Measurements from ENCODE around the gene CLTB.

Gene CLTB

GRCh38 chr5:176361437-176362232, 54.7 kb downstream of the CLTB start, which contains the start of gene KIAA1191:
Gene KIAA1191, minus strand, starts transcription at chr5:176361764. Its CDS starts 2,256 bp downstream, at chr5:176359508.
- Mint-ChIP-seq H3K27me3 (no peaks in the 10 kb centered on the region), H3K4me1 (peaks cover 22% of the 10 kb centered on the region), H3K36me3 (ENCODE audit: insufficient read depth) (peaks cover 30% of the 10 kb centered on the region), H3K9me3 (no peaks in the 10 kb centered on the region), H3K27ac (ENCODE audit: low read depth) (peak within 1 kb of the TSS; percentile 91), H3K4me3 (peak within 1 kb of the TSS; percentile 92)
- DNase-seq (ENCODE audit: low spot score in 2 of 2) (peak; percentile 84 to 93), ATAC-seq (replicated peaks; ENCODE audit: extremely low read depth, poor library complexity, severe bottlenecking) (peak; percentile 89)

GRCh38 chr5:176360894-176361436, 55.4 kb downstream of the CLTB start:
- ATAC-seq (replicated peaks; ENCODE audit: extremely low read depth, poor library complexity, severe bottlenecking) (no peak), DNase-seq (ENCODE audit: low spot score in 2 of 2) (no peak)
- Mint-ChIP-seq H3K9me3 (no peaks in the 10 kb centered on the region), H3K27ac (ENCODE audit: low read depth) (peak overlapping the region; percentile 91), H3K4me1 (peaks cover 19% of the 10 kb centered on the region), H3K27me3 (no peaks in the 10 kb centered on the region), H3K4me3 (peak overlapping the region; percentile 92), H3K36me3 (ENCODE audit: insufficient read depth) (peaks cover 35% of the 10 kb centered on the region)

GRCh38 chr5:176359658-176360057, 56.7 kb downstream of the CLTB start:
- H3K27me3 Mint-ChIP-seq = no peaks in the 10 kb centered on the region
- DNase-seq (ENCODE audit: low spot score in 2 of 2) (no peak), ATAC-seq (replicated peaks; ENCODE audit: extremely low read depth, poor library complexity, severe bottlenecking) (no peak)
- H3K27ac Mint-ChIP-seq (ENCODE audit: low read depth) = no peak overlapping the region
- H3K4me1 Mint-ChIP-seq = peaks cover 23% of the 10 kb centered on the region
- peaks cover 39% of the 10 kb centered on the region for H3K36me3 Mint-ChIP-seq (ENCODE audit: insufficient read depth)
- H3K9me3 Mint-ChIP-seq = no peaks in the 10 kb centered on the region
- H3K4me3 Mint-ChIP-seq = peak overlapping the region; percentile 92

- H3K27ac Mint-ChIP-seq (ENCODE audit: low read depth) = no peak overlapping the region
- H3K4me1 Mint-ChIP-seq = peaks cover 37% of the 10 kb centered on the region
- H3K4me3 Mint-ChIP-seq = no peak overlapping the region
- H3K27me3 Mint-ChIP-seq = no peaks in the 10 kb centered on the region
- ATAC-seq (replicated peaks; ENCODE audit: extremely low read depth, poor library complexity, severe bottlenecking) (no peak), DNase-seq (ENCODE audit: low spot score in 2 of 2) (no peak)
- no peaks in the 10 kb centered on the region for H3K9me3 Mint-ChIP-seq
- H3K36me3 Mint-ChIP-seq (ENCODE audit: insufficient read depth) = peaks cover 62% of the 10 kb centered on the region
Measured at GRCh38 chr5:176356179-176356566, 60.2 kb downstream of the CLTB start.

- Mint-ChIP-seq H3K36me3 (ENCODE audit: insufficient read depth) (peaks cover 67% of the 10 kb centered on the region), H3K27me3 (no peaks in the 10 kb centered on the region), H3K9me3 (no peaks in the 10 kb centered on the region), H3K27ac (ENCODE audit: low read depth) (no peak overlapping the region), H3K4me3 (no peak overlapping the region), H3K4me1 (peaks cover 32% of the 10 kb centered on the region)
- DNase-seq (ENCODE audit: low spot score in 2 of 2) (no peak), ATAC-seq (replicated peaks; ENCODE audit: extremely low read depth, poor library complexity, severe bottlenecking) (no peak)
Measured at GRCh38 chr5:176355400-176356178, 60.8 kb downstream of the CLTB start.

- DNase-seq (ENCODE audit: low spot score in 2 of 2) (no peak), ATAC-seq (replicated peaks; ENCODE audit: extremely low read depth, poor library complexity, severe bottlenecking) (no peak)
- Mint-ChIP-seq H3K9me3 (no peaks in the 10 kb centered on the region), H3K4me3 (no peak overlapping the region), H3K36me3 (ENCODE audit: insufficient read depth) (peaks cover 81% of the 10 kb centered on the region), H3K27ac (ENCODE audit: low read depth) (no peak overlapping the region), H3K4me1 (peaks cover 32% of the 10 kb centered on the region), H3K27me3 (no peaks in the 10 kb centered on the region)
Measured at GRCh38 chr5:176353533-176353932, 62.8 kb downstream of the CLTB start.

- DNase-seq (ENCODE audit: low spot score in 2 of 2) (no peak), ATAC-seq (replicated peaks; ENCODE audit: extremely low read depth, poor library complexity, severe bottlenecking) (no peak)
- H3K36me3 Mint-ChIP-seq (ENCODE audit: insufficient read depth) = peaks cover 78% of the 10 kb centered on the region
- no peaks in the 10 kb centered on the region for H3K27me3 Mint-ChIP-seq
- H3K27ac Mint-ChIP-seq (ENCODE audit: low read depth) = no peak overlapping the region
- H3K9me3 Mint-ChIP-seq = no peaks in the 10 kb centered on the region
- H3K4me3 Mint-ChIP-seq = no peak overlapping the region
- H3K4me1 Mint-ChIP-seq = peaks cover 28% of the 10 kb centered on the region
Measured at GRCh38 chr5:176352116-176352878, 64.0 kb downstream of the CLTB start.

- no peak overlapping the region for H3K4me3 Mint-ChIP-seq
- H3K4me1 Mint-ChIP-seq = peaks cover 26% of the 10 kb centered on the region
Measured at GRCh38 chr5:176350416-176350815, 65.9 kb downstream of the CLTB start.

GRCh38 chr5:176342766-176343458, 73.4 kb downstream of the CLTB start:
- no peak for ATAC-seq (replicated peaks; ENCODE audit: extremely low read depth, poor library complexity, severe bottlenecking)
- DNase-seq (ENCODE audit: low spot score in 2 of 2) = no peak
- H3K4me1 Mint-ChIP-seq = no peaks in the 10 kb centered on the region
- no peaks in the 10 kb centered on the region for H3K9me3 Mint-ChIP-seq
- peak overlapping the region; percentile 5 for H3K27ac Mint-ChIP-seq (ENCODE audit: low read depth)
- no peaks in the 10 kb centered on the region for H3K27me3 Mint-ChIP-seq
- H3K36me3 Mint-ChIP-seq (ENCODE audit: insufficient read depth) = peaks cover 24% of the 10 kb centered on the region
- H3K4me3 Mint-ChIP-seq = no peak overlapping the region

More at GRCh38 chr5:176350416-176350815, 65.9 kb downstream of the CLTB start:
- Mint-ChIP-seq H3K9me3 (no peaks in the 10 kb centered on the region), H3K36me3 (ENCODE audit: insufficient read depth) (peaks cover 80% of the 10 kb centered on the region), H3K27ac (ENCODE audit: low read depth) (no peak overlapping the region), H3K27me3 (no peaks in the 10 kb centered on the region)
- no peak for ATAC-seq (replicated peaks; ENCODE audit: extremely low read depth, poor library complexity, severe bottlenecking)
- DNase-seq (ENCODE audit: low spot score in 2 of 2) = no peak

Measured in central memory CD8-positive, alpha-beta T cell (primary cell).